ENCODE data around the gene KCNAB1.

The KCNAB1 gene

DNA sequence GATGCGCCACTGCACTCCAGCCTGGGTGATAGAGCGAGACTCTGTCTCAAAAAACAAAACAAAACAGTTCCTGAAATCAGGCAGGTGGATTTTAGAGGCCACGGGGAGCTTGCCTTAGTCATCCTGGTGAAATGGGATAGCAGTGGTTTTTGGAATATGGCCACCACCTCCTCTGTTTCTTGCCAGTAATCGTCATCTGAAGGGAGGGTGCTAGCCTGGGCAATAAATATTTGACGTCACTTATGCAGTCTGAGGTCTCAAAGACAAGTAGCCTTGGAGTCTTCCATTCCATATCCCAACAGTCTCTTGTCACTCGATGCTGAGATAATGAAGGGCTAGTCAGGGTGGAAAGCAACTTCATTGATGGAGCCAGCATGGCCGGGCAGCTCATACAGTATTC lies 55.2 kb downstream of the KCNAB1 start (continued):
- no peak for TF ChIP-seq ZFP3 (CRISPR knock-in tag; IDR thresholded peaks at IDR 0.05)

DNA sequence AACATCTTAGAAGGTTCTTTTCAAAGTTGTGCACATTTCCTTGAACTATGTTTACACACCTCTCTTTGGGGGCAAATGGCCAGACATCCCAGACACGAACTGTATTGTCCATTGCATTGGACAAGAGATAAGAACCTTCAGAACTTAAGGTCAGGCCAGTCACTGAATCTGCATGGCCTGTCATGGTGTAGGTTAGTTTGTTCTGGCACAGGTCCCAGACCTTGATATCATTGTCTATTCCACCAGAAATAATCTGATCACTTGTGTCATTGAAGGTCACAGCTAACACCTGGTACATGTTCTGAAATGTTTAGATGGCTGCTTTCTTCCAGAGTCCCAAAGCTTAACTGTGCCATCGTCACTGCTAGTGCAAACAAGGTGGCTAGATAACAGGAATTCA lies 55.7 kb downstream of the KCNAB1 start:
- TF ChIP-seq RARB (CRISPR knock-in tag; IDR thresholded peaks at IDR 0.05): no peak
- TF ChIP-seq SNAI2 (CRISPR knock-in tag; IDR thresholded peaks at IDR 0.05): no peak
- TF ChIP-seq PATZ1 (CRISPR knock-in tag; IDR thresholded peaks at IDR 0.05; ENCODE audit: borderline replicate concordance): no peak
- TF ChIP-seq, protein P1, sequence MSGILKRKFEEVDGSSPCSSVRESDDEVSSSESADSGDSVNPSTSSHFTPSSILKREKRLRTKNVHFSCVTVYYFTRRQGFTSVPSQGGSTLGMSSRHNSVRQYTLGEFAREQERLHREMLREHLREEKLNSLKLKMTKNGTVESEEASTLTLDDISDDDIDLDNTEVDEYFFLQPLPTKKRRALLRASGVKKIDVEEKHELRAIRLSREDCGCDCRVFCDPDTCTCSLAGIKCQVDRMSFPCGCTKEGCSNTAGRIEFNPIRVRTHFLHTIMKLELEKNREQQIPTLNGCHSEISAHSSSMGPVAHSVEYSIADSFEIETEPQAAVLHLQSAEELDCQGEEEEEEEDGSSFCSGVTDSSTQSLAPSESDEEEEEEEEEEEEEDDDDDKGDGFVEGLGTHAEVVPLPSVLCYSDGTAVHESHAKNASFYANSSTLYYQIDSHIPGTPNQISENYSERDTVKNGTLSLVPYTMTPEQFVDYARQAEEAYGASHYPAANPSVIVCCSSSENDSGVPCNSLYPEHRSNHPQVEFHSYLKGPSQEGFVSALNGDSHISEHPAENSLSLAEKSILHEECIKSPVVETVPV (CRISPR knock-in tag; IDR thresholded peaks at IDR 0.05): no peak
- no peak for TF ChIP-seq ZNF565 (CRISPR knock-in tag; conservative IDR thresholded peaks at IDR 0.05; ENCODE audit: low read depth)
- no peak for TF ChIP-seq BACH2 (CRISPR knock-in tag; IDR thresholded peaks at IDR 0.05; ENCODE audit: borderline replicate concordance)
- no peak for TF ChIP-seq GLIS3 (CRISPR knock-in tag; IDR thresholded peaks at IDR 0.05)
- TF ChIP-seq ISL1 (CRISPR knock-in tag; IDR thresholded peaks at IDR 0.05): no peak
- no peak for TF ChIP-seq ZFP30 (CRISPR knock-in tag; IDR thresholded peaks at IDR 0.05)
- TF ChIP-seq ZNF70 (CRISPR knock-in tag; IDR thresholded peaks at IDR 0.05): no peak
- TF ChIP-seq PPARA (CRISPR knock-in tag; IDR thresholded peaks at IDR 0.05; ENCODE audit: borderline replicate concordance): no peak
- TF ChIP-seq CREB5 (CRISPR knock-in tag; IDR thresholded peaks at IDR 0.05; ENCODE audit: low read depth): no peak
- TF ChIP-seq, protein P2, sequence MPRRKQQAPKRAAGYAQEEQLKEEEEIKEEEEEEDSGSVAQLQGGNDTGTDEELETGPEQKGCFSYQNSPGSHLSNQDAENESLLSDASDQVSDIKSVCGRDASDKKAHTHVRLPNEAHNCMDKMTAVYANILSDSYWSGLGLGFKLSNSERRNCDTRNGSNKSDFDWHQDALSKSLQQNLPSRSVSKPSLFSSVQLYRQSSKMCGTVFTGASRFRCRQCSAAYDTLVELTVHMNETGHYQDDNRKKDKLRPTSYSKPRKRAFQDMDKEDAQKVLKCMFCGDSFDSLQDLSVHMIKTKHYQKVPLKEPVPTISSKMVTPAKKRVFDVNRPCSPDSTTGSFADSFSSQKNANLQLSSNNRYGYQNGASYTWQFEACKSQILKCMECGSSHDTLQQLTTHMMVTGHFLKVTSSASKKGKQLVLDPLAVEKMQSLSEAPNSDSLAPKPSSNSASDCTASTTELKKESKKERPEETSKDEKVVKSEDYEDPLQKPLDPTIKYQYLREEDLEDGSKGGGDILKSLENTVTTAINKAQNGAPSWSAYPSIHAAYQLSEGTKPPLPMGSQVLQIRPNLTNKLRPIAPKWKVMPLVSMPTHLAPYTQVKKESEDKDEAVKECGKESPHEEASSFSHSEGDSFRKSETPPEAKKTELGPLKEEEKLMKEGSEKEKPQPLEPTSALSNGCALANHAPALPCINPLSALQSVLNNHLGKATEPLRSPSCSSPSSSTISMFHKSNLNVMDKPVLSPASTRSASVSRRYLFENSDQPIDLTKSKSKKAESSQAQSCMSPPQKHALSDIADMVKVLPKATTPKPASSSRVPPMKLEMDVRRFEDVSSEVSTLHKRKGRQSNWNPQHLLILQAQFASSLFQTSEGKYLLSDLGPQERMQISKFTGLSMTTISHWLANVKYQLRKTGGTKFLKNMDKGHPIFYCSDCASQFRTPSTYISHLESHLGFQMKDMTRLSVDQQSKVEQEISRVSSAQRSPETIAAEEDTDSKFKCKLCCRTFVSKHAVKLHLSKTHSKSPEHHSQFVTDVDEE (CRISPR knock-in tag; IDR thresholded peaks at IDR 0.05): no peak
- TF ChIP-seq ZFP3 (CRISPR knock-in tag; IDR thresholded peaks at IDR 0.05): no peak
- TF ChIP-seq TOX (CRISPR knock-in tag; IDR thresholded peaks at IDR 0.05; ENCODE audit: borderline replicate concordance): no peak
- TF ChIP-seq ESRRG (CRISPR knock-in tag; IDR thresholded peaks at IDR 0.05): no peak
- no peak for ATAC-seq

GRCh38 chr3:156176629-156177210 lies 56.3 kb downstream of the KCNAB1 start:
- ATAC-seq: no peak
- TF ChIP-seq ISL1 (CRISPR knock-in tag; IDR thresholded peaks at IDR 0.05): no peak
- no peak for TF ChIP-seq ZC3H10 (CRISPR knock-in tag; IDR thresholded peaks at IDR 0.05)
- TF ChIP-seq ARNTL (CRISPR knock-in tag; IDR thresholded peaks at IDR 0.05; ENCODE audit: borderline replicate concordance, low read depth): no peak
- no peak for TF ChIP-seq CREB5 (CRISPR knock-in tag; IDR thresholded peaks at IDR 0.05; ENCODE audit: low read depth)
- no peak for TF ChIP-seq CSDC2 (CRISPR knock-in tag; IDR thresholded peaks at IDR 0.05)
- no peak for TF ChIP-seq PPARA (CRISPR knock-in tag; IDR thresholded peaks at IDR 0.05; ENCODE audit: borderline replicate concordance)
- no peak for TF ChIP-seq ZFP3 (CRISPR knock-in tag; IDR thresholded peaks at IDR 0.05)
- no peak for TF ChIP-seq ZNF565 (CRISPR knock-in tag; conservative IDR thresholded peaks at IDR 0.05; ENCODE audit: low read depth)
- TF ChIP-seq, protein P1 (CRISPR knock-in tag; IDR thresholded peaks at IDR 0.05): no peak
- TF ChIP-seq, protein P3, sequence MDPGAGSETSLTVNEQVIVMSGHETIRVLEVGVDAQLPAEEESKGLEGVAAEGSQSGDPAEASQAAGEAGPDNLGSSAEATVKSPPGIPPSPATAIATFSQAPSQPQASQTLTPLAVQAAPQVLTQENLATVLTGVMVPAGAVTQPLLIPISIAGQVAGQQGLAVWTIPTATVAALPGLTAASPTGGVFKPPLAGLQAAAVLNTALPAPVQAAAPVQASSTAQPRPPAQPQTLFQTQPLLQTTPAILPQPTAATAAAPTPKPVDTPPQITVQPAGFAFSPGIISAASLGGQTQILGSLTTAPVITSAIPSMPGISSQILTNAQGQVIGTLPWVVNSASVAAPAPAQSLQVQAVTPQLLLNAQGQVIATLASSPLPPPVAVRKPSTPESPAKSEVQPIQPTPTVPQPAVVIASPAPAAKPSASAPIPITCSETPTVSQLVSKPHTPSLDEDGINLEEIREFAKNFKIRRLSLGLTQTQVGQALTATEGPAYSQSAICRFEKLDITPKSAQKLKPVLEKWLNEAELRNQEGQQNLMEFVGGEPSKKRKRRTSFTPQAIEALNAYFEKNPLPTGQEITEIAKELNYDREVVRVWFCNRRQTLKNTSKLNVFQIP (CRISPR knock-in tag; IDR thresholded peaks at IDR 0.05; ENCODE audit: borderline replicate concordance, low read depth): no peak
- TF ChIP-seq RARB (CRISPR knock-in tag; IDR thresholded peaks at IDR 0.05): no peak
- no peak for TF ChIP-seq OSR1 (CRISPR knock-in tag; IDR thresholded peaks at IDR 0.05)
- TF ChIP-seq TOX (CRISPR knock-in tag; IDR thresholded peaks at IDR 0.05; ENCODE audit: borderline replicate concordance): no peak
- TF ChIP-seq TCF4 (CRISPR knock-in tag; IDR thresholded peaks at IDR 0.05; ENCODE audit: borderline replicate concordance): no peak
- no peak for TF ChIP-seq SNAI2 (CRISPR knock-in tag; IDR thresholded peaks at IDR 0.05)
- TF ChIP-seq ESRRG (CRISPR knock-in tag; IDR thresholded peaks at IDR 0.05): no peak
- no peak for TF ChIP-seq BACH2 (CRISPR knock-in tag; IDR thresholded peaks at IDR 0.05; ENCODE audit: borderline replicate concordance)
- no peak for TF ChIP-seq ZFP30 (CRISPR knock-in tag; IDR thresholded peaks at IDR 0.05)
- TF ChIP-seq PATZ1 (CRISPR knock-in tag; IDR thresholded peaks at IDR 0.05; ENCODE audit: borderline replicate concordance): no peak
